Measurements from ENCODE around the gene SCUBE3.

GRCh38 chr6:35218456-35218855, 4.7 kb downstream of the SCUBE3 start:
- TF ChIP-seq ERF (CRISPR knock-in tag; IDR thresholded peaks at IDR 0.05) (no peak), BHLHE40 (IDR thresholded peaks at IDR 0.05; ENCODE audit: low read length) (no peak), KLF12 (CRISPR knock-in tag; IDR thresholded peaks at IDR 0.05; ENCODE audit: borderline replicate concordance) (no peak), ZNF513 (CRISPR knock-in tag; conservative IDR thresholded peaks at IDR 0.05) (no peak), SRY (CRISPR knock-in tag; IDR thresholded peaks at IDR 0.05) (no peak), PRDM10 (CRISPR knock-in tag; IDR thresholded peaks at IDR 0.05; ENCODE audit: low read depth) (no peak), CTCF (CRISPR knock-in tag; IDR thresholded peaks at IDR 0.05) (no peak), ZSCAN30 (CRISPR knock-in tag; IDR thresholded peaks at IDR 0.05) (no peak), BCL3 (CRISPR knock-in tag; IDR thresholded peaks at IDR 0.05) (no peak), ZBTB8A (CRISPR knock-in tag; IDR thresholded peaks at IDR 0.05; ENCODE audit: borderline replicate concordance, low read depth) (no peak), KIAA2018 (CRISPR knock-in tag; IDR thresholded peaks at IDR 0.05; ENCODE audit: borderline replicate concordance) (no peak), ZNF639 (CRISPR knock-in tag; conservative IDR thresholded peaks at IDR 0.05) (no peak), ZBTB44 (CRISPR knock-in tag; IDR thresholded peaks at IDR 0.05) (no peak)
